ENCODE results near the gene ATR.

ATR gene

DNA sequence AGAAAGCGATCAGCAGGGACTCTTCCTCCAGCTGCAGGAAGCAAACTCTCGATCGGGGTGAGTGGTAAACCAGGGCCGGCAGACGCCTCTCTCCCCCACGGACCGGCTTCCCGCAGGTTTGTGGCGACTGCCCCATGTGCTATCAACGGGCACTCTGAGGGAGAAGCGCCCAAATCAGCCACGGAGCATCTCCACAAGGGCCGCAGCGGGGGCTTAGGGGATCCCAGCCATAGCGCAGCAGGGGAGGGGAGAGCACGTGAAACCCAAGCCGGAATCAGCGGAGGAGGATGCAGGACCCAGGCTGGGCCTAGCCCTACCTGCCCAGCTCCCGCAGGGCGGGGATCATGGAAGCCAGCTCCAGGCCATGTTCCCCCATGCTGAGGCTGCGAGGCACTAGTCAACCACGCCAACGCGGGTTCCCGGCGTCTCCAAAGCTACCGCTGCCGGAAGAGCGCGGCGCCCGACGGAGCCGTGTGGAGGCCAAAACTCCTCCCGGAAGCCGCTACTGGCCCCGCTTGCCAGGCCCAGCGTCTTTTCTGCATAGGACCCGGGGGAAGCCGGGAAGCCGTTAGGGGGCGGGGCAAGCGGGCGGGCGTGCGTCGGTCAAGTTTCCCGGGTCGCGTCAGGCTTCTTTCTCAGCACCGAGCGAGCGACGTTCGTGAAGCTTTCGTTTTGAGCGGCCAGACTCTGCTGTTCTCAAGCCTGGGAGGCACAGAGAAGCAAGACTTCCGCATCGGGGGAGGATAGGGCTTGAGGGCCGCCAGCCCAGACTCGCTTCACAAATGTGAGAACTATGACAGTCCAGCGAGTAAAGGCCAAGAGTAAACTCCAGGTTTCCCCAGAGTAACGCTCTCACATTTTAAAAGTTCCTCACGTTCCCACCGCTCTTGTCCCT lies at the start of gene ATR:
TSS of gene ATR (minus strand) at position 405 of the 895 bp plus-strand sequence. CDS start at position 376, 29 bp downstream.
- peak; percentile 92 for DNase-seq (ENCODE audit: low read depth)
- TF ChIP-seq CTCF (conservative IDR thresholded peaks at IDR 0.05; ENCODE audit: control insufficient read depth, insufficient read depth, low read depth, low read length): no peak

GRCh38 chr3:142626971-142627370 lies 48.4 kb upstream of the ATR start:
- no peak overlapping the region for H3K4me3 ChIP-seq (ENCODE audit: control insufficient read depth, low read depth, low read length)
- no peak for DNase-seq (ENCODE audit: low read depth)
- TF ChIP-seq CTCF (conservative IDR thresholded peaks at IDR 0.05; ENCODE audit: control insufficient read depth, insufficient read depth, low read depth, low read length): no peak

More for the DNA sequence above, at the start of gene ATR:
- H3K4me3 ChIP-seq (ENCODE audit: control insufficient read depth, low read depth, low read length): peak within 1 kb of the TSS; percentile 98

- H3K4me3 ChIP-seq (ENCODE audit: control insufficient read depth, low read depth, low read length): no peak overlapping the region
- TF ChIP-seq CTCF (conservative IDR thresholded peaks at IDR 0.05; ENCODE audit: control insufficient read depth, insufficient read depth, low read depth, low read length): no peak
- no peak for DNase-seq (ENCODE audit: low read depth)
Measured at GRCh38 chr3:142625153-142625440, 46.6 kb upstream of the ATR start.

- TF ChIP-seq CTCF (conservative IDR thresholded peaks at IDR 0.05; ENCODE audit: control insufficient read depth, insufficient read depth, low read depth, low read length): no peak
- no peak for DNase-seq (ENCODE audit: low read depth)
- H3K4me3 ChIP-seq (ENCODE audit: control insufficient read depth, low read depth, low read length): no peak overlapping the region
Measured at GRCh38 chr3:142624341-142625152, 46.0 kb upstream of the ATR start.

GRCh38 chr3:142623194-142623593 lies 44.7 kb upstream of the ATR start:
- no peak for TF ChIP-seq CTCF (conservative IDR thresholded peaks at IDR 0.05; ENCODE audit: control insufficient read depth, insufficient read depth, low read depth, low read length)
- H3K4me3 ChIP-seq (ENCODE audit: control insufficient read depth, low read depth, low read length): no peak overlapping the region
- DNase-seq (ENCODE audit: low read depth): no peak

DNA sequence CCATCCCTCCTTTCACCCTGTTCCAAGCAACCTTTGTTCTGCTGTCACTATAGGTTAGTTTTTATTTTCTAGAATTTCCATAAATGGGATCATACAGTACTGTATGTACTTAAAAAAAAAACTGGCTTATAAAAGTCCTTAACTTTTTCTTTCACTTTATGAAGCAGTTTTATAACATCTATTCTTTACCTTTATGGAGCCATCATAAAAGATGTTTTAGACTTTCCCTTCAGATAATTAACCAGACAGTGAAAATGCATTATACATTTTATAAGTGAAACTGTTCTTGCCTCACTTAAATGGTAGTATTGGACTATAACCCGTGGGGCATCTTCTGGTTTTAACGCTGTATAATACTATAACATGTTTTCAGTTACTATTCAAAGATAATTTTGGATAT lies 43.9 kb upstream of the ATR start:
- DNase-seq (ENCODE audit: low read depth): no peak
- no peak for TF ChIP-seq CTCF (conservative IDR thresholded peaks at IDR 0.05; ENCODE audit: control insufficient read depth, insufficient read depth, low read depth, low read length)
- no peak overlapping the region for H3K4me3 ChIP-seq (ENCODE audit: control insufficient read depth, low read depth, low read length)
